HG03060 (cell line): ENCODE results near the gene RAB35.

Experiments used
- ATAC-seq: cut with Tn5 transposase; IDR thresholded peaks from one replicate; pipeline ENCODE4 v1.9.1; 2021; ENCODE audit warnings: low read depth, moderate number of reproducible peaks; ENCODE audit not compliant: unreplicated experiment

RAB35 gene

GRCh38 chr12:120109570-120110267, 6.8 kb downstream of the RAB35 start:
- ATAC-seq = no peak

GRCh38 chr12:120106151-120106550, 10.4 kb downstream of the RAB35 start:
- ATAC-seq = no peak

- ATAC-seq = no peak
These were observed 13.2 kb downstream of the RAB35 start for GRCh38 chr12:120103371-120103770.

GRCh38 chr12:120103044-120103338, 13.6 kb downstream of the RAB35 start:
- no peak for ATAC-seq

GRCh38 chr12:120102189-120103043, 14.1 kb downstream of the RAB35 start:
- no peak for ATAC-seq

- no peak for ATAC-seq
These were observed 14.9 kb downstream of the RAB35 start for GRCh38 chr12:120101617-120102016.

GRCh38 chr12:120101182-120101581, 15.4 kb downstream of the RAB35 start:
- ATAC-seq = no peak

GRCh38 chr12:120100630-120101029, 15.9 kb downstream of the RAB35 start:
- ATAC-seq = no peak

GRCh38 chr12:120099738-120100137, 16.8 kb downstream of the RAB35 start:
- ATAC-seq = no peak

GRCh38 chr12:120098756-120099470, 17.6 kb downstream of the RAB35 start:
- ATAC-seq = no peak

GRCh38 chr12:120096671-120097202, 19.8 kb downstream of the RAB35 start:
- ATAC-seq = no peak

- ATAC-seq = no peak
These were observed 20.8 kb downstream of the RAB35 start for GRCh38 chr12:120095736-120096135.

GRCh38 chr12:120095331-120095730, 21.2 kb downstream of the RAB35 start:
- ATAC-seq = no peak

GRCh38 chr12:120094485-120094884, 22.1 kb downstream of the RAB35 start:
- ATAC-seq = no peak

- no peak for ATAC-seq
These were observed 22.8 kb downstream of the RAB35 start for GRCh38 chr12:120093592-120094355.

- ATAC-seq = no peak
These were observed 23.3 kb downstream of the RAB35 start for GRCh38 chr12:120093336-120093591.

- no peak for ATAC-seq
These were observed 23.8 kb downstream of the RAB35 start for GRCh38 chr12:120092551-120093335.

- no peak for ATAC-seq
These were observed 25.0 kb downstream of the RAB35 start for GRCh38 chr12:120091371-120092090.

- no peak for ATAC-seq
These were observed 25.8 kb downstream of the RAB35 start for GRCh38 chr12:120090626-120091295.
